NCI-H460 (cell line): ENCODE measurements around the gene ARF3. TPM values are rescaled to one million over a fixed set of nuclear protein-coding genes. Genes with fewer than 3 reads are reported as not detected.

Experiments
- DNase-seq: peaks from one replicate; pipeline ENCODE4 v3.0.0-alpha.2; 2016; ENCODE audit warnings: low read depth; ENCODE audit errors: extremely low read depth
- total RNA-seq: library from RNA; depleted of rRNA; stranded (reverse); fragments of >200 nt; shearing (Covaris generic); gene quantifications from 2 replicates; pipeline ENCODE4 v1.2.3, GENCODE V29; 2014

ARF3 gene
- total RNA-seq, 1 experiment from 2014 or later, result 45.5 TPM

DNA sequence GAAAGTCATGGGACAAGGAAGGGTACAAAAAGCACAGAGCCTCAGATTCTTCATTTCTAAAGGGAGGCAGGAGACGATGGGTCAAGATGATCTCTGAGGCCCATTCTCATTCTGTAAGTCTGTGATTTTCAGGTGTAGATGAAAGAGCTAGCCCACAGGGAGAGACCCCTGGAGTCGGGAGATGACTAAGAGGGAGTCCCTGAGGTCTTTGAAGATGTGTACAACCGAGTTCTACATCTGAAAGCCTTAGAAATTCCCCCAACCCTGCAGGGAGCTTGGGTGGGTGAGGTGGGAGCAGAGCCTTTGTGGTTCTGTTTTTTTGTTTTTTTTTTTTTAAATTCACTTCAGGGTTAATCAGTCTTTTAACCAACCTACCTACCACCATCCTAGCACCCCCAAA lies 11.2 kb upstream of the ARF3 start:
- DNase-seq, result no peak

DNA sequence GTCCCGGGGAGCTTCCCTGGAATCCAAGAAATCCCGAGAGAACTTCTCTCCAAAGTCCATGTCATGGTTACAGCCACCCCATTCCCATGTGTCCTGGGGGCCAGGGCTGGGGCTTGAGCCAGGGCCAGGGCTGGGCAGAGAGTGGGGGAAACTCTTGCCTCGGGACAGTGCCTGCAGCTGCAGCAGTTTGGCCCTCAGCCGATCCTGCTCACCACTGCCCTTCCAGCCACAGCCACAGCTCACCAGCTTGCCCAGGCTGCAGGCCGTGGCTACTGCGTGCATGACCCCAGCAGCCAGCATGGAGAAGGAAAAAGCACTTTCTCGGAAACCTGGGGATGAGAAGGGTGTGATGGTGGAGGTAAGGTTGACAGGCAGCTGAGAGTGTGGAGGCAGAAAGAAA lies 10.7 kb upstream of the ARF3 start:
- no peak for DNase-seq

DNA sequence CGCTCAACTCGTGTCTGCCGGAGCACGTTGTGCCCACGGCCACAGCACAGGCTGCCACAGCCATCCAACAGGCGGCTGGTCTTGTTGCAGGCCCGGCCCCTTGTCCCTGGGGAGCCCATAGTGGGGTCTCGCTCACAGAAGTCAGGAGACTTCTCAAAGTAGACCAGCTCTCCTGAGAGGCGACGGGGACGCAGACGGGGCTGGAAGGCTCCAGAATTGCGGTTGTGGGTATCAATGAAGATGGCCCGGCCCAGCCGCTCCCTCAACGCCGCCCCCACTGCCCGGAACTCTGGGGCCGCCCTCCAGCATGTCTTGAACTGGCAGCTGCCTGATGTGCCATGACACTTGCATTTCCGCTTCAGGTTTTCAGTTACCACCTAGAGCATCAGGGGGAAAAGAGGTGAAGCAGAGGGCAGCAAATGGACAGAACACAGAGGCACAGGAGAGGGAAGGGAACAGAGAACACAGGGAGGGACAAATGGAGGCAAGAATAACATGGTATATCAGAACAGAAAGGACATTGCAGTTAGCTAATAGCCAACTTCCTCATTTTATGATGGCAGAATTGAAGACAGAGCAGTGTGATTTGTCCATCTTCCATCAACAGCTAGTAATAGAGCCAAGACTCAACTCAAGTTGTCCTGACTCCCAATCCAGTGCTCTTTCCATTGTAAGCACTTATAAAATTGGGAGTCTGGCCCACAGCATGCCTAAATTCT lies 9.0 kb upstream of the ARF3 start:
- DNase-seq, result no peak

DNA sequence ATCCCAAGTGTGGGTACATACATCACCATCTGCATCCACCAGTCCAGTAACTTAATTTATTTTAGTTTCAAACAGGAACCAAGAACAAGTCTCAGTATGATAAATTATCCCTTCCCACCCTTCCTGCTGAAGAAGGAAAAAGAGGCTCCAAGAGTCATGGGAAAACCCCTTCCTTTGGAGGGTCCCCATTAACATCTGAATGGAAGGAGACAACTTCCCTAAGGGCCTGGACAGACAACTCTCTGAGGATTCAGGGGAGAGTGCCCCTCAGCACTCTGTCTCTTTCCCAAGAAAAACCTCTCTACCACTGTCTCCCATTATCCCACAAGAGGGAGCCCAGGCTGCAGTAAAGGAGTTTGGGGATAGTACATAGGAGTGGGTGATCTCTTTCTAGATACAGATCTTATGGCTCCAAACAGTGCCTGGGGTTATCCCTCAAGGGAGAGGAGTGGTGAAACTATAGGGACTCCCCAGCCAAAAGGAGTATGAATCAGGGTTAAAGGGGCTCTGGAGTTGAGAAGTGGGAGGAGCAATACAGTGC lies 8.1 kb upstream of the ARF3 start:
- DNase-seq, result no peak

DNA sequence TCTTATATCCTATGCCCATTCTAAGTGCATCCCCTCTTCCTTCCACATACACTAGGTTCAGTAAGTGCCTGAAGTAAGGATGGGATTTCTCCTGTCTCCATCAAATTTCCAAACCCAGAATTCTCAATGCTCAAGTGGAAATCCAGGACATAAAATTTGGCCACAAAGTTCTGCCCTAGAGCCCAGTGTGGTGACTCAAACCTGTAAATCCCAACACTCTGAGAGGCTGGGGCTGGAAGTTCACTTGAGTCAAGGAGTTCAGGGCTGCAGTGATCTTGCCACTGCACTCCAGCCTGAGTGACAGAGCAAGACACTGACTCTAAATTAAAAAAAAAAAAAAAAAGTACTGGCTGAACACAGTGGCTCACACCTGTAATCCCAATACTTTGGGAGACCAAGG lies 4.5 kb upstream of the ARF3 start:
- no peak for DNase-seq

DNA sequence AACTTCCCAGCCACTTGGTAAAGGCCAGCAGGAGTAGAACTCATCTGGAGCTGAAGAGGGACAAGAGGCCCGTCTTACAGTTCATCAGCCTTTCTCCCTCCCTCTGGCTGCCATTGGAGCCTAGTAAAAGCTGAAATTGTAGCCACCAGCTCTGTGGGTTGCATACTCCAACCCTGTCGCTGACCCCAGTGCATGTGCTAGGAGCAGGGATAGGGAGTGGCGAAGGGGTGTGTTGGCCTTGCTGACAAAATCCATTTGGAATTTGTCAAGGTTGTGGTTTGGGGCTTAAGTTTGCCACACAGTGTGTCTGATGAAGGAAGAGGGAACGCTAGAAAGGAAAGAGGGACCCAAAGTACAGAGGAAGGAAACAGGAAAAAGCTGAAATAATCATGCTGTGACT lies 4.0 kb upstream of the ARF3 start:
- no peak for DNase-seq

DNA sequence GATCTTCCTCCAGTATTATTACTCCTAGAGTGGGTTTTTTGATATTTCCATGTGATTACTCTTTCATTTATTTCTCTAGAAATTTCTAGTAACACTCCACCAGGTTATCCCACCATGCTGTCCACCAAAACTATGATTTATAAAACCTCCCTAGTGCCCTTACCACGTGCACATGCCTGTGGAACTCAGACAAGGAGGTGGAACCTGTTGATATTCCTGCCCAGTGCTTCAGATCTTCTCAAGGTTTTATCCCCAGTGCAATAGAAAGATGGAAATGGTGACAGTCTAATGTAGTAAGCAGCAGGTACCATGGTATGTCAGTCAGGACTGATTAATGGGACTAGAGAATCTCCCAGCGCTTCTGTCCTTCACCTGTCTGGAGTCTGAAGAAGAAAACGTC lies 3.5 kb upstream of the ARF3 start:
- DNase-seq, result no peak

DNA sequence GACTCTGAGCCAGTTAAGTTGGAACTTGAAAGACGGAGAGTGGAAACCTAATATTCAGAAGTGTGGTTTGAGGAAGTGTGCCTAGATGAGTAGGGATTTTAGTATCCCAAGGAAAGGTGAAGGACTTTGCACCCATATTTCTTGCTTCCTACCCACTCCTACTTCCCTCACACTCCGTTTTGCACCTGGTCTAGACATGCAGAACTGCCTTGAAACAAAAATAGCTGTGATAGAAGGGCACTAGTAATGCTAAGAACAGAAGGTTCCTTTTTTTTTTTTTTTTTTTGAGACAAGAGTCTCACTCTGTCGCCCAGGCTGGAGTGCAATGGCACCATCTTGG lies 732 bp upstream of the ARF3 start:
- no peak for DNase-seq

DNA sequence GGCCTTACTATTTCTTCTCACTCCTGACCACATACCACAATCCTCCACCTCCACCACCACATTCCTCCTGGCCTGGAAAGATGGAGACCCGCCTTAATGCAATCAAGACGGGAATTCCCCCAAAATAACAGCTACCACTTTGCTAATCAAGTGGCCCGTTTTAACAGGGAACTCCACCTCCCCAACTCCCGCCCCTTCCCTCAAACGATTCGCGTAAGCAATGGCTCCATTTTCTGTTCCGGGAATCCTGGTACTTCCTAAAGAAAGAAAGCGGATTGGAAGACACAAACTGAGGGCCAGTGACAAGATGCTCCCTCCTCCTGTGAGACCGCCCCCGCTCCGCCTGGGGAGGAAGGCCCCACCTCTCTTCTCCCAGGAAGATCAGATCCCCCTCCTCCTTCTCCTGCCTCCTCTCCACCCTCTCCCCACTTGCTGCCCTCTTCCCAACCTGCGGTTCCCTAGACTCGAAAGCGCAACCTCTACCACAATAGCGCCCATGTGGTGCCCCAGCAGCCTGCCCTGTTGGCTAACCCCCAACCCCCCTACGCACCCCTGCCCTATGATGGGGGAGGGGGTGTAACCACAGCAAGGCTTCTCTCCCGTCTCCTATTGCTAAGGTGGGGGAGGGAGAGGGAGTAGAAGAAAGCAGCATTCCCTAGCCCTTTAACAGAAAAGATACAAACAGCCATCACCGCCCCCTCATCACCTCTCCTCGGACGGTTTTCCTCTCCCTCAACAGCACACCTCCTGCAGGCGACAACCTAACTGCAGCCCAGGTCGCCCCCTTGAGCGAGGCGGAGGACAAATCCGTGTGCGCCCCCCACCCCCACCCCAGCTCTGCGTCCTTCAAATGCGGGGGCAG lies 777 bp downstream of the ARF3 start:
- DNase-seq, result peak; percentile 82

DNA sequence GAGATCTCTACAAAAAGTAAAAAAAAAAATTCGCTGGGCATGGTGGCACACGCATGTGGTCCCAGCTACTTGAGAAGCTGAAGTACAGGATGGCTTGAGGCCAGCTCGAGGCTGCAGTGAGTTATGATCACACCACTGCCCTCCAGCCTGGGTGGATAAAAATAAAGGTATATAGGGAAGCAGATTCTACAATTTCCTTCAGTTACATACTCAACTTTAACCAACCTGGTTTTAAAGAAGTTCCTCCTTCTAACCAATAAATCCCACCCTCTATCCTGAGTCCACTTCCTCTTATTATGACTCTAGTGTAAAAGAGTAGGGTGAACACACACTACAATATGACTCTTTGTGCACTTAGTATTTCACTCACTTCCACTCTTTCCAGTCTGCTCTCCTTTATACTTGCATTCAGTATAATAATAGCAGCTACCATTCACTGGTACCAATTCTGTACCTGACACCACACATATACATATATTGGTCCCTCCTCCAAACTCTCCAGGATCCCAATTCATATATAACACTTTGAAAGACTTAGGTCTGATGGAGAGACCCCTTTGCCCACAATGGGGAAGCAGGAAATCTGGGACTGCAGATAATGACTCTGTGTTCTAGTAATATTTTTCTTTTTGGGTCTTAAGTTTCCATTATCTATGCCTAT lies 2.3 kb downstream of the ARF3 start:
- DNase-seq, result no peak

DNA sequence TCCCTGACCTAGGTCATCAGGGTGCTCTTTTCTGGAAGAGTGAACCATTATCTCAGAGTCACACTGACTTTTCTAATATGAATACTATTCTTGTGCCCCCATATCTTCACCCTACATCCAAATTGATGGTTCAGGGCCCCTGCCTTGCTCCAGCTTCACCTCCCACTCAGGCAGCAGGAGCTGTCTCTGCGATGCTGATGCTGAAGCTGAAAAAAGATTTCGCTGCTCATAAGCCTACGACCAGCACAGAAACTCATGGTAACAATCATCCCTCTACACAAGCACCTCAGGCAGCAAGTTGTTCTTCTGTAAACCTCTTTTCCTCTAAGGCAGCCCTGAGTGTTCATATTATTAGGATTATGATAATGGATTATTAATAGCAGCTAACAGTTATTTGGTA lies 3.2 kb downstream of the ARF3 start:
- DNase-seq, result no peak

DNA sequence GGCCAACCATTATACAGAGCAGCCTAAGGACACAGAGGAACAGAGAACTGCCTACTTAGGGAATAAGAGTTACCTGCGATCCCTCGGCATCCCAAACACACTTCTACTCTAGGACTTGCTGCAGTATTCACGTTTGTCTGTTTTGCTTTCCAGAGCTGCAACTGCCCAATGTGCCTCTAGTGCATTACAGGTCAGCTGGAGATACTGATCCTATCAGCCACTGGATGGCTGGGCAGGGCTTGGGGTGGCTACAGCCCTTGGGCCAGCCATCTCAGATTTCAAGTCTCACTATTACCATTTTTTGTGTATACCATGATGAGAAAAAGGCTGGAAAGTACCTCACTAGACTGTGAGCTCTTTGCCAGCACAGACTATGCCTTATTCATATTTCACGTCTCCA lies 4.6 kb downstream of the ARF3 start:
- no peak for DNase-seq

DNA sequence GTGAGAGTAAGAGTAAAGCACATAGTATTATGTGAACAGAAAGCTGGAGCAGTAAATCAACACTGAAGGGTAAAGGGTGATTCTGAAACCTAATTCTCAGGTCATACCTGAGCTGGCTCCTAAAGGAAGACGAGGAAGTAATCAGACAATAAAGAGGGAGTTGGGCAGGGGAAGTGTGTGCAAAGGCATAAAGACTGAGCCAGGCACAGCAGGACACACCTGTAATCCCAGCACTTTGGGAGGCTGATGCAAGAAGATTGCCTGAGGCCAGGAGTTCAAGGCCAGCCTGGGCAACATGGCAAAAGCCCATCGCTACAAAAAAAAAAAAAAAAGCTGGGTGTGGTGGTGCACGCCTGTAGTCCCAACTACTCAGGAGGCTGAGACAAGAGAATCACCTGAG lies 9.6 kb downstream of the ARF3 start:
- DNase-seq, result no peak

DNA sequence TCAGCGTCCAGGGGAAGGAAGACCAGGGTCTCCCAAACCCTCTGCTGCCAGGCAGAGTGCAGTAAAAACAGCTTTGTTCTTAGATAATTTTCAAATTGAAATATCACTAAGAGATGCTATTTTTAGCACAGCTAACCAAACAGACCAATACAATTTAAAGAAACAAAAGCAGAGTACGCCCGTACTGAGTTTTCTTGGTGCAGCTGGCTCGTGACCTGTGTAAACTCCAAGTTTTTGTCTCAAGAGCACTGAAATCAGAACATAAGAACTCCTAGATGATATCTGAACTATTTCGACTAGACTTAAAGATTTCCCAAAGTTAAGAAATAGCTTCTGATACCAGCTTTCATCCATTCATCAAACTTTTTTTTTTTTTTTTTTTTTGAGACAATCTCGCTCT lies 10.3 kb downstream of the ARF3 start:
- no peak for DNase-seq

DNA sequence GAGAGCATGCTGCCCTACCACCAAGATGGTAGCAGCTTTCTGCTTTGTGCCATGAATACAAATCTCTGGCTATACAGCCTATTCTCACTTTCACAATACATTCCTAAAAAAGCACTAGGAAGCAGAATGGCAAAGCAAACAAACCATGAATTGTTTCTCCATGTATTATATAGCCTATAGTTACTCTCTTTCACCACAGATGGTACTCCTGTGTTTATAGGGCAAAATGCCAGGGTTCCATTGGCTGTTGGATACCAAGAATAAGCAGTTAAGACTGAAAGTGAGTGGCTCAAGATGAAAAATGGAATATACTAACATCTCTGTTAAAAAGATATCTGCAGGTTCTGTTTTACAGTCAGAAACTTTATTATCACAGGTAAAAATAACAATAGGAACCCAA lies 11.1 kb downstream of the ARF3 start:
- DNase-seq, result no peak

DNA sequence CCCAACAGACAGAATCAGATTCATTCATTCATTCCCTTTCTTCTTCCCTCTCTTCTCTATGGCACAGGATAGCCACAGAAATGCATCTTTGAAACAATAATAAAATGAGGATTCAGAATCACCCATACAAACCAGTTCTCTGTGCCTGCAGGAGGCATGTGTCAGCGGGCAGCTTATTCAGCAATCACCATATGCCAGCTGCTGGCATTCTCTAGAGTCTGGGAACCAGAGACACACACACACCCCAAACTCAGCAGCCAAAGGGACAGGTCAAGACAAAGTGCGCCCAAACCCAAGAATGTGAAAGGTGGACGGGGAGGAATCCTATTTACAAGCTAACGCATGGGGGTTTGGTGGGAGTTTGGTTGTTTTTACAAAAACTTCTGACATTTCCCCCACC lies 14.1 kb downstream of the ARF3 start:
- DNase-seq, result no peak

DNA sequence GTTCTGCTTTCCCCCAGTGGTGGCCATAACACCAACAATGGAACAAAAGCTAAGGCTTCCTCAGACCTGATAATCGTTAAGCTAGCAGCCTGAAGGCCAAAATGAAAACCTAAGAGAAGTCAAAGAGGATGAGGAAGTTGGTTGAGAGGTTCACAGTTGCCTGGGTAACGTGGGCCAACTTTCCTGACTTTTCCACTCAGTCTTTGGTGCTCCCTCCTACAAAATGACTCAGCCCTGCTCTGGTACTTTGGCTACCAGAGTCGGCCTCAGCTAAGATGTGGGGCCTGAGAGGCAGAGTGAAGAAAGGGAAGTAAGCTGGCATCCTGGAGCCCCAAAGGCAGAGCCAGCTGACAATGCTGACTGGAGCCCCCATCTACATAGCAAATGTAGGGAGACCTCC lies 17.1 kb downstream of the ARF3 start:
- no peak for DNase-seq

DNA sequence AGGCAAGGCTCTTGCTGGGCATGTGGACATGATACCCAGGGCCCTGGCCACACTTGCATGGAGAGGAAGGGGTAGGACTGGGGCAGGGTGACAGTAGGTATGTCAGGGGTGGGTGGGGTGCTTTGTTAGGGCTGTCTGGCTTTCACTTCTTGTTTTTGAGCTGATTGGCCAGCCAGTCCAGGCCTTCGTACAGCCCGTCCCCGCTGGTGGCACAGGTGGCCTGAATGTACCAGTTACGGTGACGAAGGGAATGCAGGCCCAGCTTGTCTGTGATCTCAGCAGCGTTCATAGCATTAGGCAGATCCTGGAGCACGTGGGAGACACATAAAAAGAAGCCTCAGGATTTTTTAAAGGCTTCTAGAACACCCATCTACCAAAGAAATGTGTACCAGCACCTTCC lies 18.5 kb downstream of the ARF3 start:
- DNase-seq, result no peak

DNA sequence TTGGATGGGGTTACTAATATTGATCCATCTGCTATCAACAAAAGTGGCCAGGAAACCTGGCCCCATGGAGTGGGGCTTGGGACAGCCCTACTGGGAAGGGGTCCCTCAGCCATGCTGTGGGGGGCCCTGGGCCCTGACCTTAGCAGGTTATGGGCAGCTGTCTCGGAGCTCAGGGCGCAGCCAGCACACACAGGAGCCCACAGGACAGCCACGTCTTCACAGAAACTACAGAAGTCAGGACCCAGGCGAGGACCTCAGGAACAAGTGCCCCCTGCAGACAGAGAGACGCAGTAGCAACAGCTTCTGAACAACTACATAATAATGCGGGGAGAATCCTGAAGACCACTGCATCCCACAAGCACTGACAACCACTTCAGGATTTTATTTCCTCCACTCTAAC lies 20.1 kb downstream of the ARF3 start:
- DNase-seq, result no peak

DNA sequence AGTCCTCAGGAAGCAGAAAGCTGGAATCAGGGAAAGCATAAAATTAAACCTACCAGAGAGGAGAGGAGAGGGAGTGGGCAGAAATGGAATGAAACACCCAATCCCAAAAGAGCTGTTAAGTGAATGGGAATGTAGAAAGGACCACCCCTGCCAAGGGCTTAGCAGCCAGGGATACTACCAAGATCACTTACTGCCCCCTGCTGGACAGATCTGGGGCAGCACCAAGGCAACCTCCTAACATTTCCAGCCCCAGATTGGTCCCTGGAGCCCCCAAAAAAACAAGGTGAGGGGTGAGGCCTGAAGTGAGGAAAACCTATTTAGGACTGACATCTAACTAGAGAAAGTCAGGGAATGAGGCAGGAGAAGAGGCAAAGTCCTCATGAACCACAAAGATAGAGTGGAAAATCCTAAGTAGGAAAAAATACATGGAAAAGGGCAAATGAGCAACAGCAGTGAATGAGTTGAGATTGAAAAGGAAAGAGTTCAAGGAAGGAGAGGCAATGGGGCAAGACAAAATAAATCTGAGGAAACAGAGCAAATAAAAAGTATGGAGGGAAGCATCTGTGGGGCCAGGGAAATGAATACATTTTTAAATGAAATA lies 20.8 kb downstream of the ARF3 start:
- DNase-seq, result peak; percentile 62

DNA sequence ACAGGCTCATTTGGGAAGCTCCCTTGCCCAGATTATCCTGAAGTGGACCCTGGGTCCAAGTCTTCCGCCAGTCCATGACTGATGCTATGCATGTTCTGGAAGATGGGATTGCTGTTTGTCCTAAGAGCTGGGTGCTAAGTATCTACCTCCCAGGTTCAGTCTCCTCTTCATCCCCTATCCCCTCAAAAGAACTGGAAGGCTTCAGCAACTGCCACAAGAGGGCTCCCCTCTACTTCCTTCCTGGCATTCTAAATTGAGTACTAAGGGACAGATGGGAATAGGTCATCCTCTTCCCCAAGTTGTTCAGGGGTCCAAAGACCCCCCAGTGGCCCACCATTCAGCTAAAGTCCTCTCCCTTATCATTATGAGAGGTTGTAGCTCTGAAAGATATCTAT lies 23.0 kb downstream of the ARF3 start:
- DNase-seq, result no peak
